Stimulated activated naive CD8-positive, alpha-beta T cell treated with anti-CD3 and anti-CD28 coated beads, Interleukin-15, amount 100 ng/mL, for 72 hours (primary cell): ENCODE measurements around the gene ADCY4.

Experiments
- ATAC-seq: fragments of 150-1000 bp; cut with Tn5 transposase; 2 replicates; pipeline ENCODE4 v1.10.0; 2021; ENCODE audit warnings: mild to moderate bottlenecking, moderate library complexity
- DNase-seq, 2 donors: peaks; one replicate each; pipeline ENCODE4 v3.0.0; 2021 to 2022
- H3K27ac Mint-ChIP-seq, 2 donors: one replicate each; pipeline ENCODE4 v1.8.0; 2022; ENCODE audit warnings: mild to moderate bottlenecking in 2 of 2, mixed read lengths in 2 of 2, moderate library complexity in 2 of 2
- H3K27me3 Mint-ChIP-seq: one replicate; pipeline ENCODE4 v1.8.0; 2022; ENCODE audit warnings: mixed read lengths
- H3K4me1 Mint-ChIP-seq: one replicate; pipeline ENCODE4 v1.8.0; 2022; ENCODE audit warnings: mild to moderate bottlenecking, mixed read lengths
- H3K4me3 Mint-ChIP-seq, 2 donors: one replicate each; pipeline ENCODE4 v1.8.0; 2022; ENCODE audit warnings: mild to moderate bottlenecking in 2 of 2, mixed read lengths in 2 of 2, moderate library complexity in 1 of 2
- H3K9me3 Mint-ChIP-seq, 2 donors: one replicate each; pipeline ENCODE4 v1.8.0; 2022; ENCODE audit warnings: mixed read lengths in 2 of 2

Gene ADCY4

DNA sequence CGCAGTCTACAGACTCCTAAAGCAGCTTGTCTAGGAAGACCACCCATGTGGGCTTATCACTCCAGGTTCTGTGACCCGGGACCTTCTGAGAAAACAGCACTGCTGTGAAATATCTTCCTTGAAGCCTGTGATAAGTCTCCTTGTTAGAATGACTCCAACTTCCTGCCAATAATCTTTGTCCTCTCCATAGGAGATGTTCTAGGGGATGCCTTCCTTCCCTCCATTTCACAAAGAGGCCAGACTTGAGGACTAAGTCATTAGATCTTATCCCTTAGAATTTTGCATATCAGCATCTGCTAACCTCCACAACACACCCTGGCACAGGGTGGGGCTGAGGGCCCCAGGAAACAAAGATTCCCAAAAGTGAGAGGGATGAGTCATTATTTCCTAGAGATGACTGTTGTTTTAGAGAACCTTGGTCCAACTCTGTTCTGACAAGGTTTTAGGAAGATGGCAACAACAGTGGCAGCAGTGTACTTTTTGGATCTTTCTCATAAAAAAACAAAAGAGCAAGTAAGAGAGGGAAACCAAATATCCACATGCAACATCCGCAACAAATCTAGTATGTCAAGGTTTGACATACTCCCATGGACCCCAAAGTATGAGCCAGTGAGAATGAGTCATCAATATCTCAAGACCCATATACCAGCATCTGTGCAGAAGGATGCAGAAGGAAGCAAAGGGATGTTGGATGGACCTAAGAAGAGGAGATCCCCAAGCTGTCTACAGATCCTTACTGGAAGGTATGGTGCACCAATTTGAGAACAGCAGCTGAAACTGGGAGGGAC lies 17.5 kb downstream of the ADCY4 start:
- H3K4me3 Mint-ChIP-seq, result no peak overlapping the region
- no peak for ATAC-seq
- DNase-seq, result no peak

DNA sequence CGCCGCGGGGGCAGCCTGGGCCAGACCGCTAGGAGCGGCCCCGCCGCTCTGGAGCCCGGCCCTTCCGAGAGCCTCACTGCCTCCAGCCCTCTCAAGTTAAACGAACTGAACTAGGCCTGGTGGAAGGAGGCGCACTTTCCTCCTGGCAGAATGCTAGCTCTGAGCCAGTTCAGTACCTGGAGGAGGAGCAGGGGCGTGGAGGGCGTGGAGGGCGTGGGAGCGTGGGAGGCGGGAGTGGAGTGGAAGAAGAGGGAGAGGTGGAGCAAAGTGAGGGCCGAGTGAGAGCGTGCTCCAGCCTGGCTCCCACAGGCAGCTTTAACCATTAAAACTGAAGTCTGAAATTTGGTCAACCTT lies 18.3 kb downstream of the ADCY4 start:
- Mint-ChIP-seq H3K4me1 (peaks cover 61% of the 10 kb centered on the region), H3K9me3 (no peaks in the 10 kb centered on the region), H3K27ac (no peak overlapping the region), H3K27me3 (peaks cover 17% of the 10 kb centered on the region), H3K4me3 (no peak overlapping the region)
- no peak for DNase-seq
- ATAC-seq, result no peak

More for the DNA sequence above, 17.5 kb downstream of the ADCY4 start:
- no peaks in the 10 kb centered on the region for H3K9me3 Mint-ChIP-seq
- H3K27ac Mint-ChIP-seq, result peak overlapping the region in 1 of 2 donors; percentile 52
- H3K27me3 Mint-ChIP-seq, result peaks cover 17% of the 10 kb centered on the region
- peaks cover 53% of the 10 kb centered on the region for H3K4me1 Mint-ChIP-seq

DNA sequence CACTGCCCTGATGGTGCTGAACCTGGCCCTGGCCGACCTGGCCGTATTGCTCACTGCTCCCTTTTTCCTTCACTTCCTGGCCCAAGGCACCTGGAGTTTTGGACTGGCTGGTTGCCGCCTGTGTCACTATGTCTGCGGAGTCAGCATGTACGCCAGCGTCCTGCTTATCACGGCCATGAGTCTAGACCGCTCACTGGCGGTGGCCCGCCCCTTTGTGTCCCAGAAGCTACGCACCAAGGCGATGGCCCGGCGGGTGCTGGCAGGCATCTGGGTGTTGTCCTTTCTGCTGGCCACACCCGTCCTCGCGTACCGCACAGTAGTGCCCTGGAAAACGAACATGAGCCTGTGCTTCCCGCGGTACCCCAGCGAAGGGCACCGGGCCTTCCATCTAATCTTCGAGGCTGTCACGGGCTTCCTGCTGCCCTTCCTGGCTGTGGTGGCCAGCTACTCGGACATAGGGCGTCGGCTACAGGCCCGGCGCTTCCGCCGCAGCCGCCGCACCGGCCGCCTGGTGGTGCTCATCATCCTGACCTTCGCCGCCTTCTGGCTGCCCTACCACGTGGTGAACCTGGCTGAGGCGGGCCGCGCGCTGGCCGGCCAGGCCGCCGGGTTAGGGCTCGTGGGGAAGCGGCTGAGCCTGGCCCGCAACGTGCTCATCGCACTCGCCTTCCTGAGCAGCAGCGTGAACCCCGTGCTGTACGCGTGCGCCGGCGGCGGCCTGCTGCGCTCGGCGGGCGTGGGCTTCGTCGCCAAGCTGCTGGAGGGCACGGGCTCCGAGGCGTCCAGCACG lies 18.9 kb downstream of the ADCY4 start:
- DNase-seq, result no peak
- ATAC-seq, result peak; percentile 16
- Mint-ChIP-seq H3K27ac (no peak overlapping the region), H3K9me3 (no peaks in the 10 kb centered on the region), H3K4me3 (no peak overlapping the region), H3K4me1 (peaks cover 66% of the 10 kb centered on the region), H3K27me3 (peaks cover 17% of the 10 kb centered on the region)

DNA sequence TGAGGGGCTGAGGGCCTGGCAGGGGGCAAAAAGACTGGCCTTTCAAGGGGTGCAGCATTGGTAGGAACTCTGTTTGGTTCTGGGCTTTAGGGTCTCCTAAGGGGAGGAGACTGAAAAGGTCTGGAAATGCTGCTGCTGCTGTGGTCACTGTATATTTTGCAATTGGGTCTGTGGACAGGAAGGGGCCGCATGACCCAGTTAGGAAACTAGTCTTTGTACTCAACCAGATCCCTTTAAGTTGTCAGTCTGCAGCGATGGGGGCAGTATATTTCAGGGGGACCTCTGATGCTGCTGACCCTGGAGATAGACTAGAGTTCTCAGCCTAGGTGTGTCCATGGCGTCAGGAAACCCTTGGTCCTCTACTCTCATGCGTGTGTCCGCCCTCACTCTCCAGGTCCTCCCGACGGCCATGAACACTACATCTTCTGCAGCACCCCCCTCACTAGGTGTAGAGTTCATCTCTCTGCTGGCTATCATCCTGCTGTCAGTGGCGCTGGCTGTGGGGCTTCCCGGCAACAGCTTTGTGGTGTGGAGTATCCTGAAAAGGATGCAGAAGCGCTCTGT lies 19.5 kb downstream of the ADCY4 start:
- no peaks in the 10 kb centered on the region for H3K9me3 Mint-ChIP-seq
- DNase-seq (no peak), ATAC-seq (no peak)
- H3K27ac Mint-ChIP-seq, result no peak overlapping the region
- peaks cover 69% of the 10 kb centered on the region for H3K4me1 Mint-ChIP-seq
- H3K4me3 Mint-ChIP-seq, result no peak overlapping the region
- peaks cover 15% of the 10 kb centered on the region for H3K27me3 Mint-ChIP-seq

DNA sequence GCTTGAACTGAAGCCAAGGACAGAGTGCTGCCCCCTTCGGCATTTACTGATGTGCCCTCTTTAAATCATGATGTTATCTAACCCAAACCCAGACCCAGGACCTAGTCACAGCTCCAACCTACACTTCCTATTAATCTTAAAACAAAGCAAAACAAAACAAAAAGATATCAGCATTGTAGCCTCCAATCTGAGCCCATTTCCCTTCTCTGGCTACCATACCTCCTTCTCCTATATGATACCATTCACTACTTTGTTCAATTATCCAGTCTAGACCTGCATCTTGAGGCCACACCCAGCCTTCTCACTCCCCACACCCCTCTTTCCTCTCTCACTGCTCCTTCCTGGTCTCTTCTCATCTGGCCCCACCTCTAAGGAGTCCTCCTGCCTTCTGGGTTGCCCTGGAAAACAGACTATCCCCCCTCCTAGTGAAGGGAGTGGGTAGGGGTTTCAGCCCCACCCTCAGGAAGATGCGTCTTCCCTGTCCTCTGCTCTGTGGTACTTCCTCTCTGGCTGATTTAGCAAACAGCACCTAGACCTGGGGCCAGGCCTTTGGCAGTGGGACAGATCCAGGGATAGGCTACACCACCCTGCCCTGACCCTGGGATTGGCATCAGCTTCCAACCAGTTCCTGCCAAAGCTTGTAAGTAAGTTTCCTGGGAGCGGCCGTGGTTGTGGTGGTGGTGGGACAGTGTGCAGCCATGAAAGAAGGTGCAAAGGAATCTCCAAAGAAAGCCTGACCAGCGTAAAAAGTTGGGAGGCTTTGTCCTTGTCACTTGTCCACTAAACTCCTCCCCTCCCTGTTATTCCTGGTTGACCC lies 20.3 kb downstream of the ADCY4 start:
- DNase-seq (no peak), ATAC-seq (no peak)
- Mint-ChIP-seq H3K27me3 (peaks cover 8% of the 10 kb centered on the region), H3K4me1 (peaks cover 77% of the 10 kb centered on the region), H3K27ac (peak overlapping the region in 1 of 2 donors; percentile 4), H3K4me3 (no peak overlapping the region), H3K9me3 (no peaks in the 10 kb centered on the region)

DNA sequence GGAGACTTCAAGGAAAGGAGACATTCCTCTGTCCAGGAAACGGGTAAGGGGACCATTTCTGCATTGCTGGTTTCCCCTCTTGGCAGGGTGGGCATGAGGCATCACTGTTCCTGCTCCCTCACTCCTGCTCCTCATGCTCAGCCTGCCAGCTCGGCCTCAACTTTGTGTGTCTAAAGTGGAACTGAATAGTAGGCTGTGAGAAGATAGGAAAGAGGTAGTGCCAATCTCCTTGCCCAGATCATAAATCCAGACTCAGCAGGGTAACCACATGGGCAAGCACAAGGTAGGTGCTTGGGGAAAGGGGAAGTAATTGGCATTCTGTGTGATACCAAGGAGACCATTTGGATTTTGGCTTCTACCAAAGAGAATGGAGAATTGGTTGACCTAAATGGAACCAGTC lies 21.0 kb downstream of the ADCY4 start:
- H3K4me1 Mint-ChIP-seq, result peaks cover 81% of the 10 kb centered on the region
- no peak for DNase-seq
- peak overlapping the region; percentile 14 to 29 for H3K4me3 Mint-ChIP-seq
- ATAC-seq, result no peak
- H3K27me3 Mint-ChIP-seq, result peaks cover 1% of the 10 kb centered on the region
- H3K9me3 Mint-ChIP-seq, result no peaks in the 10 kb centered on the region
- peak overlapping the region in 1 of 2 donors; percentile 73 for H3K27ac Mint-ChIP-seq

DNA sequence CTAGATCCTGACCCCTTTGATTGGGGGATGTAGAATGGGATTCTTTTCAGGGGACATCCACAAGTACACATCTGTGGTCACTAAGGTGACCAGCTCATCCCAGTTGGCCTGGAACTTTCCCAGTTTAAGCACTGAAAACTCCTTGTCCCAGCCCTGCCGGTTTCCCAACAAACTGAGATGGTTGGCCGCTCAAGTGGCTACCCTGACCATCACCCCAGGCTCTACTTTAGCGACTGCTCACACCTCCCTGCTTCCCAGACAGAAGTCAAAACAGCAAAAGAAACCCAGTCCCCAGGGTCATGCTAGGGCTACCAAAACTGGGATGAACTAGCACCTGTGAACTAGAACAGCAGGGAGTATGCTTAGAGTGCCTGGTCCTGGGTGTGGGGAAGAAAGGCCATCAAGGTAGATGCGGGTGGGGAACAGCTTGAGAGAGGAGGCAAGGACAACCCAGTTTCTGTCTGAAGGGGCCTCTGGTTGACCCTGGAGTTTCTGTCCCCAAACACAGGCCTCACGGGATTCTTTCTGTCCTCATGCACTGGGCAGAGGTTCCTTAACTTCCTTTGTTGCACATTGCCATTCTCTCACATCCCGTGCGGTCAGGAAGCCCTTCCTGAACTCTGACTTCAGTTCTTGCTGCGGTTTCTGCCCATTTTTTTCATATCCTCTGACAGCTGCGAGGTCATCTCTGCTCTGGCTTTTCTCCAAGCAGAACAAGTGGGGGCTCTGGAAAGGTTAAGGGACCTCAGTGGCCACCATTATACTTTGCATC lies 21.9 kb downstream of the ADCY4 start:
- ATAC-seq (no peak), DNase-seq (peak in 1 of 2 donors; percentile 37)
- peak overlapping the region; percentile 69 to 84 for H3K4me3 Mint-ChIP-seq
- H3K4me1 Mint-ChIP-seq, result peaks cover 85% of the 10 kb centered on the region
- peak overlapping the region in 1 of 2 donors; percentile 49 for H3K27ac Mint-ChIP-seq
- no peaks in the 10 kb centered on the region for H3K27me3 Mint-ChIP-seq
- no peaks in the 10 kb centered on the region for H3K9me3 Mint-ChIP-seq

DNA sequence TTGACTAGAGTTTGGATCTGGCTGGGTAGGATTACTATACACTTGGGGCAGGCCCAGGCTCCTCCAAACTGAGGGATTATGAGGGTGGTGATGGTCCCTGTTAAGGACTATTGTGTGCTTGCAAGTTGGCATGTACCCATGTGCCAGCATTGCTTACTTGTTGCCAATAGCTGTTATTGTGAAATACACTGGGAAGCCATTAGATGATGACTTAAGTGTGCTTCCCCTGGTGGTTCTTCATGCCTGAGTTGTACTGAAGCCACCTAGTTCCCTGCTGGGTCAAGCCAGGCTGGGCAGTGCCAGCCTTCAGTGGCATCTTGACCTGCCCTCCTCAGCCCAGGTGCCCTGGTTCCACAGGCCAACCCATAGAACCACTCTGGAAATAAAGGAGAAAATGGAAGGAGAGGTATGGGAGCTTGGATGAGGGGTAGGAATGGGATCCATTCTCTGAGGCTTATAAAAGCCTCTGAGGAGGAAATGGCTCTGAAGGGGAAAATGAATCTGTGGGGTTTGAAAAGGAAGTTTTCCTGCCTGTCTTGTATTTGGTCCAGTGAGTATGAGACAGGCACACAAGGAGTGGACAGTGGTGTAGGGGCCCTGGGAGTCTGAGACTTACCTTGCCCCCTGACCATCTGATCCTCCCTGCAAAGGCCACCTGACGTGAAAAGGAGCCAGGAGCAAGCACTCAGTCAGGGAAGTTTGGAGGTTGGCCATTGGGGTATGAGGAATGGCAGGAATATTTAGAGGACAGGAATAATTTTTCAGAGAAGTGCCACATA lies 22.8 kb downstream of the ADCY4 start:
- no peak for ATAC-seq
- H3K27ac Mint-ChIP-seq, result peak overlapping the region; percentile 1 to 81
- peak overlapping the region; percentile 69 to 84 for H3K4me3 Mint-ChIP-seq
- no peaks in the 10 kb centered on the region for H3K27me3 Mint-ChIP-seq
- DNase-seq, result no peak
- peaks cover 85% of the 10 kb centered on the region for H3K4me1 Mint-ChIP-seq
- H3K9me3 Mint-ChIP-seq, result no peaks in the 10 kb centered on the region

DNA sequence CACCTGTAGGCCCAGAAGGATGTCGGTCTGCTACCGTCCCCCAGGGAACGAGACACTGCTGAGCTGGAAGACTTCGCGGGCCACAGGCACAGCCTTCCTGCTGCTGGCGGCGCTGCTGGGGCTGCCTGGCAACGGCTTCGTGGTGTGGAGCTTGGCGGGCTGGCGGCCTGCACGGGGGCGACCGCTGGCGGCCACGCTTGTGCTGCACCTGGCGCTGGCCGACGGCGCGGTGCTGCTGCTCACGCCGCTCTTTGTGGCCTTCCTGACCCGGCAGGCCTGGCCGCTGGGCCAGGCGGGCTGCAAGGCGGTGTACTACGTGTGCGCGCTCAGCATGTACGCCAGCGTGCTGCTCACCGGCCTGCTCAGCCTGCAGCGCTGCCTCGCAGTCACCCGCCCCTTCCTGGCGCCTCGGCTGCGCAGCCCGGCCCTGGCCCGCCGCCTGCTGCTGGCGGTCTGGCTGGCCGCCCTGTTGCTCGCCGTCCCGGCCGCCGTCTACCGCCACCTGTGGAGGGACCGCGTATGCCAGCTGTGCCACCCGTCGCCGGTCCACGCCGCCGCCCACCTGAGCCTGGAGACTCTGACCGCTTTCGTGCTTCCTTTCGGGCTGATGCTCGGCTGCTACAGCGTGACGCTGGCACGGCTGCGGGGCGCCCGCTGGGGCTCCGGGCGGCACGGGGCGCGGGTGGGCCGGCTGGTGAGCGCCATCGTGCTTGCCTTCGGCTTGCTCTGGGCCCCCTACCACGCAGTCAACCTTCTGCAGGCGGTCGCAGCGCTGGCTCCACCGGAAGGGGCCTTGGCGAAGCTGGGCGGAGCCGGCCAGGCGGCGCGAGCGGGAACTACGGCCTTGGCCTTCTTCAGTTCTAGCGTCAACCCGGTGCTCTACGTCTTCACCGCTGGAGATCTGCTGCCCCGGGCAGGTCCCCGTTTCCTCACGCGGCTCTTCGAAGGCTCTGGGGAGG lies 23.9 kb downstream of the ADCY4 start, which contains the start of gene LTB4R:
Gene LTB4R (plus strand): TSS at position 857 of the 959 bp plus-strand sequence. CDS start 4,150 bp downstream, outside the sequence.
- H3K27me3 Mint-ChIP-seq, result no peaks in the 10 kb centered on the region
- DNase-seq (peak; percentile 72 to 77), ATAC-seq (peak; percentile 88)
- H3K27ac Mint-ChIP-seq, result peak within 1 kb of the TSS; percentile 55 to 81
- peaks cover 79% of the 10 kb centered on the region for H3K4me1 Mint-ChIP-seq
- no peaks in the 10 kb centered on the region for H3K9me3 Mint-ChIP-seq
- H3K4me3 Mint-ChIP-seq, result peak within 1 kb of the TSS; percentile 69 to 84

DNA sequence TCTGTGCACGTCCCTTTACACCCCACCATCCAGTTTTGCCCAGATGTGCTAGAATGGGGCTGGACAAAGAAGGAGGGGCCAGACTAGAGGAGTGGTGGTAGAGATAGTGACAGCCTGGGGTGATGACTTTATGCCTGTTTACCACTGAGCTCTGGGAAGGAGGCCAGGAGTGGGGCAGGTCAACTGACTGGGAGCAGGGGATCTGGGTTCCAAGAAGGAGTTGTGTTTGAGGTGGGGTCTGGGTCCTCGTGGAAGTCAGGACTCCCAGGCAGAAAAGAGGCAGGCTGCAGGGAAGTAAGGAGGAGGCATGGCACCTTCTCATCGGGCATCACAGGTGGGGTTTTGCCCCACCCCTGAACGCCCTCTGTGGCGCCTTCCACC lies 24.6 kb downstream of the ADCY4 start:
- no peaks in the 10 kb centered on the region for H3K27me3 Mint-ChIP-seq
- H3K4me1 Mint-ChIP-seq, result peaks cover 72% of the 10 kb centered on the region
- ATAC-seq (no peak), DNase-seq (no peak)
- H3K4me3 Mint-ChIP-seq, result peak overlapping the region; percentile 69 to 84
- peak overlapping the region in 1 of 2 donors; percentile 68 for H3K27ac Mint-ChIP-seq
- H3K9me3 Mint-ChIP-seq, result no peaks in the 10 kb centered on the region

DNA sequence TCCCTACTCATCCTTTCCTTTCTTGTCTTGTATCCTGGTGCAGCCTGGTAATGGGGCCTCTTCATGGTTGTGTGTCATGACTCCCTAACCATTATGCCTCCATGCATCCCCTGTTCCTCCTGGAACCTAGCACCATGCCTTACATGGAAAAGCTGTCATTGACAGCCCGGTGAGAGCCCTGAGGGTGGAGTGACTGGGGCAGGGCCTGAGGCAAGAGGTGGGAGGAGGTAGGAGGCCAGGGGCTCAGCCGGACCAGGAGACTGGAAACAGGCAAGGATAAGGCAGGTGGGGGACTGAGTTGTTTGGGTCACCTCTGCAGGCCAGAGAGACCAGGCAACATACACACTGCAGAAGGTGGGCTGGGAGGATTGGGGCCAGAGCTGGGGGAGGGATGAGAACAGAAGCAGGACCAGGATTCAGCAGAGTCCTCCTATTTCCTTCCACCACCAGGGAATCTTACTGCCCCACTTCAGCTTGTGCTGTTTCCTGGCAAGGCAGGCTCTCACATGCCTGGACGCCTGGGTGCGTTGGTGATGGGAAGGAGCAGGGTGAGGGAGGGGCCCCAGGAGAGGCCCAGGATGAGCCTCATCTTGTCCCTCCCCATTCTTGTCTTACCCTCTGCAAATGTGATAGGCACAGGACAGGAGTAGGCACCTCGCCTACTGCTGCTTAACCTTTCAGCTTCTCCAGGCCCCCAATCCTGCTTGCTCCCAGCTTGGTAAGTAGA lies 25.2 kb downstream of the ADCY4 start, which contains the start of gene LTB4R2:
Gene LTB4R2 (plus strand): TSS at position 603 of the 727 bp plus-strand sequence. CDS start 525 bp downstream, outside the sequence.
- H3K4me3 Mint-ChIP-seq, result peak within 1 kb of the TSS; percentile 69 to 84

DNA sequence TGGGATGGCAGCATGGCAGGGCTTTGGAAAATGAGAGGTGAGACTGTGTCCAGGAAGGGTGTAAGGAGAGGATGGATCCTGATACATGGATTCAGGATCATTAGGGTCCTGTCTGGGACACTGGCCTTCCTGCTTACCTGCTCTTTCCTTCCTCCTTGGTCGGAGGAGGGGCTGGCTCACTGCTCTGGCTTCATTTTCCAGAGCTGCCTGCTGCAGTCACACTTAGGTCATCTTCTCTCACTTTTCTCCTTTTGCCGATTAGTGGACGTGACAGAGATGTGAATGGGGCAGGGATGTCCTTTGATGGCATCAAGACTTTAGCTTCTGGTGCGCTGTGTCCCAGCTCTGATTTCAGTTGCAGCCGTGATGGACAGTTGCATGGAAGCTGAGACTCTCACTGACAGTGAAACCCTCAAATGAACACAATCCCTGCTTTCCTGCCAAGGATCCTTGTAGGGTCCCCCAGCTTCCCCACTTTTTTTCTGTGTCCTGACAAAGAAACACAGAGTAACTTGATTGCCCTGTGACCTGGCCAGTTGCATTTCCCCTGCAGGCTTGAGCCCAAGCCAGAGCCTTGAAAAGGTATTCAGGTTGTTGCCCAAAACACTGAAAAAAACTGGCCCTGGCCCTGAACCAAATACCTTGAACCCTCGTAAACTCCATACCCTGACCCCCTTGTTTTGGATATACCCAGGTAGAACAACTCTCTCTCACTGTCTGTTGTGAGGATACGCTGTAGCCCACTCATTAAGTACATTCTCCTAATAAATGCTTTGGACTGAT lies 26.3 kb downstream of the ADCY4 start:
- Mint-ChIP-seq H3K4me3 (no peak overlapping the region), H3K27ac (no peak overlapping the region), H3K27me3 (no peaks in the 10 kb centered on the region), H3K4me1 (peaks cover 55% of the 10 kb centered on the region), H3K9me3 (no peaks in the 10 kb centered on the region)
- no peak for ATAC-seq
- no peak for DNase-seq

More for the DNA sequence above, 25.2 kb downstream of the ADCY4 start, which contains the start of gene LTB4R2:
- no peaks in the 10 kb centered on the region for H3K27me3 Mint-ChIP-seq
- ATAC-seq (no peak), DNase-seq (no peak)
- no peaks in the 10 kb centered on the region for H3K9me3 Mint-ChIP-seq
- H3K27ac Mint-ChIP-seq, result peak within 1 kb of the TSS; percentile 3 to 73
- H3K4me1 Mint-ChIP-seq, result peaks cover 67% of the 10 kb centered on the region
